B cell (primary cell): ENCODE results near the gene NEO1. TPM values are rescaled to one million over a fixed set of nuclear protein-coding genes. Genes with fewer than 3 reads are reported as not detected.

Source experiments
- ATAC-seq: fragments of 200-7000 bp; cut with Tn5 transposase; one replicate; pipeline ENCODE4 v1.10.0; 2021; ENCODE audit warnings: low read depth, mild to moderate bottlenecking, moderate number of reproducible peaks, moderate library complexity
- CTCF ChIA-PET: fragments of 350-600 bp; sonication (Branson Sonifier 250); formaldehyde crosslinking; loops from one replicate; lab custom pipeline; 2021; ENCODE audit warnings: antibody characterized with exemption, inconsistent platforms; lab: Charles Lee
- POLR2A ChIA-PET: fragments of 350-600 bp; sonication (Branson Sonifier 250); formaldehyde crosslinking; loops from one replicate; lab custom pipeline; 2021; ENCODE audit warnings: antibody characterized with exemption; lab: Charles Lee
- DNase-seq: peaks from one replicate; pipeline ENCODE4 v3.0.0; 2013
- H2AFZ ChIP-seq: 2 replicates; pipeline ENCODE4 v1.6.1; 2012; ENCODE audit warnings: mild to moderate bottlenecking, low read depth, low read length; ENCODE audit not compliant: insufficient read depth, poor library complexity, severe bottlenecking
- H3K27ac ChIP-seq, 2 donors: 1 replicate in 1 of 2; 2 replicates in 1 of 2; pipeline ENCODE4 v1.5.1; 2012 to 2013; ENCODE audit warnings: low read length in 2 of 2, mild to moderate bottlenecking in 2 of 2, moderate library complexity in 1 of 2
- H3K27me3 ChIP-seq, 4 experiments: fragments of 200-600 bp in 1 of 4; sonication (generic) in 1 of 4; replicated peaks in 1 of 4; 1 replicate in 2 of 4; 2 replicates in 2 of 4; pipeline versions ENCODE4 v1.6.1 to v1.7.0; 2013 to 2016; ENCODE audit warnings: low read length in 3 of 4, mild to moderate bottlenecking in 2 of 4, mixed read lengths in 1 of 4, moderate library complexity in 1 of 4; ENCODE audit not compliant: insufficient read depth in 4 of 4, control insufficient read depth in 3 of 4; ENCODE audit errors: control extremely low read depth in 1 of 4
- H3K36me3 ChIP-seq, 2 experiments: replicated peaks in 1 of 2; 1 replicate in 1 of 2; 2 replicates in 1 of 2; pipeline versions ENCODE4 v1.6.1 to v1.7.1; 2013; ENCODE audit warnings: low read length in 1 of 2; ENCODE audit not compliant: insufficient read depth in 2 of 2, control insufficient read depth in 1 of 2; ENCODE audit errors: control extremely low read depth in 1 of 2, extremely low read depth in 1 of 2
- H3K4me1 ChIP-seq, 2 donors: fragments of 200-600 bp in 1 of 2; sonication (generic) in 1 of 2; 1 replicate in 1 of 2; 2 replicates in 1 of 2; pipeline versions ENCODE4 v1.5.1 to v1.6.1; 2013 to 2017; ENCODE audit warnings: low read length in 2 of 2; ENCODE audit not compliant: control insufficient read depth in 2 of 2, insufficient read depth in 2 of 2
- H3K4me2 ChIP-seq: replicated peaks from 2 replicates; pipeline ENCODE3; 2012; ENCODE audit warnings: mild to moderate bottlenecking, low read depth, low read length; ENCODE audit not compliant: poor library complexity, severe bottlenecking
- H3K4me3 ChIP-seq, 5 experiments: fragments of 200-600 bp in 1 of 5; sonication (generic) in 1 of 5; 1 replicate in 3 of 5; 2 replicates in 2 of 5; pipeline versions ENCODE4 v1.5.1 to v1.7.0; 2011 to 2016; ENCODE audit warnings: low read length in 4 of 5, mild to moderate bottlenecking in 4 of 5, low read depth in 2 of 5, control low read depth in 1 of 5, moderate library complexity in 1 of 5; ENCODE audit not compliant: insufficient read depth in 1 of 5; ENCODE audit errors: control extremely low read depth in 1 of 5, extremely low read depth in 1 of 5
- H3K79me2 ChIP-seq: fragments of 200-600 bp; sonication (generic); one replicate; pipeline ENCODE4 v1.6.0; 2016; ENCODE audit warnings: low read length; ENCODE audit not compliant: control insufficient read depth, insufficient read depth
- H3K9ac ChIP-seq: fragments of 200-600 bp; sonication (generic); 2 replicates; pipeline ENCODE4 v1.6.1; 2017; ENCODE audit warnings: mild to moderate bottlenecking, low read length, moderate library complexity
- H3K9me3 ChIP-seq, 3 donors: one replicate each; pipeline versions ENCODE4 v1.6.1 to v1.7.1; 2013; ENCODE audit warnings: low read length in 2 of 3; ENCODE audit not compliant: control insufficient read depth in 2 of 3, insufficient read depth in 1 of 3; ENCODE audit errors: control extremely low read depth in 1 of 3
- H4K20me1 ChIP-seq: 2 replicates; pipeline ENCODE4 v1.6.0; 2012; ENCODE audit warnings: mild to moderate bottlenecking, low read length; ENCODE audit not compliant: insufficient read depth, control insufficient read depth, poor library complexity, severe bottlenecking
- H3K27ac Mint-ChIP-seq: one replicate; pipeline ENCODE4 v1.8.0; 2021; ENCODE audit warnings: mixed read lengths
- H3K27me3 Mint-ChIP-seq: one replicate; pipeline ENCODE4 v1.8.0; 2021; ENCODE audit warnings: mixed read lengths
- H3K4me1 Mint-ChIP-seq: one replicate; pipeline ENCODE4 v1.8.0; 2021; ENCODE audit warnings: mixed read lengths
- H3K4me3 Mint-ChIP-seq: one replicate; pipeline ENCODE4 v1.8.0; 2021; ENCODE audit warnings: mixed read lengths
- H3K9me3 Mint-ChIP-seq: one replicate; pipeline ENCODE4 v1.8.0; 2022; ENCODE audit warnings: mixed read lengths; ENCODE audit not compliant: insufficient read depth
- CTCF ChIP-seq: fragments of 200-600 bp; IDR thresholded peaks from one replicate; pipeline ENCODE4 v1.8.0; 2022; ENCODE audit warnings: antibody characterized with exemption, mild to moderate bottlenecking
- EZH2 ChIP-seq: IDR thresholded peaks from 2 replicates; pipeline ENCODE4 v1.6.1; 2012; ENCODE audit warnings: borderline replicate concordance, low read depth, mild to moderate bottlenecking, moderate library complexity, low read length; ENCODE audit not compliant: insufficient read depth, poor library complexity, severe bottlenecking
- WGBS: methylation state at CpG from one replicate; pipeline ENCODE4 v1.1.5; 2013; ENCODE audit warnings: missing lambda C conversion rate; ENCODE audit not compliant: insufficient coverage; 5-methylcytosine and 5-hydroxymethylcytosine counted together
- intact Hi-C: fragments of 100-400 bp; cut with micrococcal nuclease; formaldehyde crosslinking; loops from one replicate; pipeline ENCODE4 v1.10.0; 2022
- polyA plus RNA-seq: library from polyadenylated mRNA; depleted of rRNA; stranded (reverse); fragments of >200 nt; gene quantifications from 2 replicates; pipeline ENCODE4 v1.2.3, GENCODE V29; 2012
- total RNA-seq, 2 donors: library from RNA; stranded (reverse); fragments of 120-200 nt in 1 of 2; gene quantifications; 1 replicate in 1 of 2; 2 replicates in 1 of 2; pipeline versions ENCODE4 v1.2.3 to v1.2.4, GENCODE V29; 2013 to 2022

Gene NEO1
- total and polyA plus RNA-seq, 2 donors (not counting 1 experiment from before 2014, with no cell fraction given), result 1.3 to 3.9 TPM

GRCh38 chr15:73120269-73120668, 68.0 kb downstream of the NEO1 start:
- Mint-ChIP-seq H3K27ac (no peak overlapping the region), H3K9me3 (no peaks in the 10 kb centered on the region), H3K4me1 (no peaks in the 10 kb centered on the region), H3K27me3 (peaks cover 38% of the 10 kb centered on the region), H3K4me3 (no peak overlapping the region)
- no peak overlapping the region for H3K4me3 ChIP-seq
- no peak for TF ChIP-seq EZH2
- TF ChIP-seq CTCF, result no peak
- ChIA-PET CTCF (interaction anchor here (0.7 to 1.5 kb wide), 2 partner anchors 8 to 148 kb away, joined by 3 to 5 read pairs; no protein-coding TSS in a partner anchor), POLR2A (no interaction called here)
- H3K79me2 ChIP-seq, result no peaks in the 10 kb centered on the region
- ATAC-seq (no peak), DNase-seq (no peak)
- H3K4me1 ChIP-seq, result no peaks in the 10 kb centered on the region
- H3K9ac ChIP-seq, result no peak overlapping the region
- H3K27ac ChIP-seq, result no peak overlapping the region
- H4K20me1 ChIP-seq, result no peaks in the 10 kb centered on the region
- H3K36me3 ChIP-seq, result no peaks in the 10 kb centered on the region
- H2AFZ ChIP-seq, result no peak overlapping the region
- H3K9me3 ChIP-seq, result no peaks in the 10 kb centered on the region
- no peak overlapping the region for H3K4me2 ChIP-seq
- intact Hi-C loops, result no loop called here
- H3K27me3 ChIP-seq, result peaks cover 0 to 8% (median 3%) of the 10 kb centered on the region in 4 experiments

- Histone ChIP-seq H3K4me1 (no peaks in the 10 kb centered on the region), H3K4me2 (no peak overlapping the region), H2AFZ (no peak overlapping the region), H3K79me2 (no peaks in the 10 kb centered on the region), H3K36me3 (no peaks in the 10 kb centered on the region), H3K9me3 (no peaks in the 10 kb centered on the region), H4K20me1 (no peaks in the 10 kb centered on the region), H3K4me3 (no peak overlapping the region), H3K27ac (no peak overlapping the region), H3K27me3 (peaks cover 0 to 6% (median 1%) of the 10 kb centered on the region in 4 experiments), H3K9ac (no peak overlapping the region)
- DNase-seq (no peak), ATAC-seq (no peak)
- Mint-ChIP-seq H3K4me1 (no peaks in the 10 kb centered on the region), H3K27ac (no peak overlapping the region), H3K4me3 (no peak overlapping the region), H3K27me3 (peaks cover 24% of the 10 kb centered on the region), H3K9me3 (no peaks in the 10 kb centered on the region)
- no peak for TF ChIP-seq EZH2
- TF ChIP-seq CTCF, result no peak
- intact Hi-C loops, result no loop called here
- ChIA-PET POLR2A (no interaction called here), CTCF (no interaction called here)
- WGBS, result 93% methylated on average over 1 of the region's 2 CpGs
Measured at GRCh38 chr15:73125219-73125618, 73.0 kb downstream of the NEO1 start.
